ENCODE measurements around the gene TMPRSS12.
"Not testable (repeated sequence)": the region's sequence is repeated elsewhere in the genome, so short reads cannot be mapped to it uniquely, and the experiment has no call there.

Gene TMPRSS12

GRCh38 chr12:50806176-50806575 lies 36.5 kb upstream of the TMPRSS12 start:
- Histone ChIP-seq H3K9ac (ENCODE audit: low read length) (no peak overlapping the region), H3K9me2 (ENCODE audit: low read depth, low read length) (no peaks in the 10 kb centered on the region), H3K27me3 (ENCODE audit: insufficient read depth, low read length) (no peaks in the 10 kb centered on the region), H3K79me2 (ENCODE audit: insufficient read depth, low read length) (no peaks in the 10 kb centered on the region), H3K27ac (ENCODE audit: low read depth, low read length, poor library complexity, severe bottlenecking) (no peak overlapping the region), H3K9me3 (ENCODE audit: low read length) (no peaks in the 10 kb centered on the region), H3F3A (ENCODE audit: insufficient read depth, low read length) (no peaks in the 10 kb centered on the region), H3K36me3 (ENCODE audit: insufficient read depth, low read length) (peaks cover 12% of the 10 kb centered on the region), H4K20me1 (ENCODE audit: insufficient read depth, low read length) (no peaks in the 10 kb centered on the region), H3K4me2 (ENCODE audit: low read length) (no peak overlapping the region), H2AFZ (ENCODE audit: low read length) (no peak overlapping the region), H3K4me1 (ENCODE audit: insufficient read depth, low read length, severe bottlenecking) (no peaks in the 10 kb centered on the region), H3K4me3 (ENCODE audit: low read depth, low read length, poor library complexity, severe bottlenecking) (no peak overlapping the region)
- TF ChIP-seq EZH2 (IDR thresholded peaks at IDR 0.05; ENCODE audit: borderline replicate concordance, low read length) = no peak
- TF ChIP-seq, protein P1, sequence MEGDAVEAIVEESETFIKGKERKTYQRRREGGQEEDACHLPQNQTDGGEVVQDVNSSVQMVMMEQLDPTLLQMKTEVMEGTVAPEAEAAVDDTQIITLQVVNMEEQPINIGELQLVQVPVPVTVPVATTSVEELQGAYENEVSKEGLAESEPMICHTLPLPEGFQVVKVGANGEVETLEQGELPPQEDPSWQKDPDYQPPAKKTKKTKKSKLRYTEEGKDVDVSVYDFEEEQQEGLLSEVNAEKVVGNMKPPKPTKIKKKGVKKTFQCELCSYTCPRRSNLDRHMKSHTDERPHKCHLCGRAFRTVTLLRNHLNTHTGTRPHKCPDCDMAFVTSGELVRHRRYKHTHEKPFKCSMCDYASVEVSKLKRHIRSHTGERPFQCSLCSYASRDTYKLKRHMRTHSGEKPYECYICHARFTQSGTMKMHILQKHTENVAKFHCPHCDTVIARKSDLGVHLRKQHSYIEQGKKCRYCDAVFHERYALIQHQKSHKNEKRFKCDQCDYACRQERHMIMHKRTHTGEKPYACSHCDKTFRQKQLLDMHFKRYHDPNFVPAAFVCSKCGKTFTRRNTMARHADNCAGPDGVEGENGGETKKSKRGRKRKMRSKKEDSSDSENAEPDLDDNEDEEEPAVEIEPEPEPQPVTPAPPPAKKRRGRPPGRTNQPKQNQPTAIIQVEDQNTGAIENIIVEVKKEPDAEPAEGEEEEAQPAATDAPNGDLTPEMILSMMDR (IDR thresholded peaks at IDR 0.05; ENCODE audit: low read length) = no peak

GRCh38 chr12:50809131-50809530 lies 33.6 kb upstream of the TMPRSS12 start:
- not testable (repeated sequence) for H3K79me2 ChIP-seq (ENCODE audit: insufficient read depth, low read length); H3K9ac ChIP-seq (ENCODE audit: low read length); H4K20me1 ChIP-seq (ENCODE audit: insufficient read depth, low read length); H2AFZ ChIP-seq (ENCODE audit: low read length); H3K9me3 ChIP-seq (ENCODE audit: low read length); H3K27ac ChIP-seq (ENCODE audit: low read depth, low read length, poor library complexity, severe bottlenecking); H3K9me2 ChIP-seq (ENCODE audit: low read depth, low read length); H3F3A ChIP-seq (ENCODE audit: insufficient read depth, low read length); H3K27me3 ChIP-seq (ENCODE audit: insufficient read depth, low read length); H3K4me2 ChIP-seq (ENCODE audit: low read length); H3K4me1 ChIP-seq (ENCODE audit: insufficient read depth, low read length, severe bottlenecking); H3K4me3 ChIP-seq (ENCODE audit: low read depth, low read length, poor library complexity, severe bottlenecking)
- H3K36me3 ChIP-seq (ENCODE audit: insufficient read depth, low read length) = peaks cover 23% of the 10 kb centered on the region

DNA sequence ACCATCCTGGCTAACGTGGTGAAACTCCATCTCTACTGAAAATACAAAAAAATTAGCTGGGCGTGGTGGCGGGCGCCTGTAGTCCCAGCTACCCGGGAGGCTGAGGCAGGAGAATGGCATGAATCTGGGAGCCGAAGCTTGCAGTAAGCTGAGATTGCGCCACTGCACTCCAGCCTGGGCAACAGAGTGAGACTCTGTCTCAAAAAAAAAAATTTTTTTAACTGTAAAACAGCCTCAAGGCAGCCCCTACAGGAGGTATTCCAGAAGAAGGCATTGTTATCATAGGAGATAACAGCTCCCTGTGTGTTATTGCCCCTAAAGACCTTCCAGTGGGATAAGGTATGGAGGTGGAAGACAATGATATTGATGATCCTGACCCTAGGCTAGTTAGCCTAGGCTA lies 27.8 kb upstream of the TMPRSS12 start:
- H3K9me2 ChIP-seq (ENCODE audit: low read depth, low read length); H3K79me2 ChIP-seq (ENCODE audit: insufficient read depth, low read length); H3K9me3 ChIP-seq (ENCODE audit: low read length); H2AFZ ChIP-seq (ENCODE audit: low read length); H4K20me1 ChIP-seq (ENCODE audit: insufficient read depth, low read length); H3K27ac ChIP-seq (ENCODE audit: low read depth, low read length, poor library complexity, severe bottlenecking); H3F3A ChIP-seq (ENCODE audit: insufficient read depth, low read length); H3K4me2 ChIP-seq (ENCODE audit: low read length); H3K27me3 ChIP-seq (ENCODE audit: insufficient read depth, low read length); H3K4me1 ChIP-seq (ENCODE audit: insufficient read depth, low read length, severe bottlenecking); H3K9ac ChIP-seq (ENCODE audit: low read length); H3K4me3 ChIP-seq (ENCODE audit: low read depth, low read length, poor library complexity, severe bottlenecking): not testable (repeated sequence)
- H3K36me3 ChIP-seq (ENCODE audit: insufficient read depth, low read length) = peaks cover 57% of the 10 kb centered on the region

DNA sequence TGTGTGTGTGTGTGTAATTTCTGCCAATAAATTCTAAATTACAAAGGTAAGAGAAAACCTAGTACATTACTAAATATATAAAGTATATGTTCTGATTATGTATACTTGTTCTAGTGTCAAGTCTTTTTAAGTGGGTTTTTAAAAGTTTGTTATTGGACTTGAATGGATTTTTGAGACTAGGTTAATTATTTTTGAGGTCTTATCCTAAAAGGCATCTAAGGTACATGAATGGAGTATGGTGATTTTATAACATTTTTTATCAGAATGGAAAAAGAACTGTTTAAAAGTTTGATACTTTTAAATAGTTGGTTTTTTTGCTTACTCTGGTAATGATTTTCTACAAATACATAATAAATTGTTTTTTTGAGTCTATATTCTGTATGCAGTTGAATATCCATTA lies 22.5 kb upstream of the TMPRSS12 start:
- no peak for TF ChIP-seq EZH2 (IDR thresholded peaks at IDR 0.05; ENCODE audit: borderline replicate concordance, low read length)
- Histone ChIP-seq H3K9ac (ENCODE audit: low read length) (no peak overlapping the region), H3K4me2 (ENCODE audit: low read length) (no peak overlapping the region), H3F3A (ENCODE audit: insufficient read depth, low read length) (no peaks in the 10 kb centered on the region), H3K79me2 (ENCODE audit: insufficient read depth, low read length) (no peaks in the 10 kb centered on the region), H3K9me2 (ENCODE audit: low read depth, low read length) (no peaks in the 10 kb centered on the region), H3K9me3 (ENCODE audit: low read length) (no peaks in the 10 kb centered on the region), H3K4me1 (ENCODE audit: insufficient read depth, low read length, severe bottlenecking) (peaks cover 5% of the 10 kb centered on the region), H3K4me3 (ENCODE audit: low read depth, low read length, poor library complexity, severe bottlenecking) (no peak overlapping the region), H3K36me3 (ENCODE audit: insufficient read depth, low read length) (peaks cover 32% of the 10 kb centered on the region), H3K27me3 (ENCODE audit: insufficient read depth, low read length) (no peaks in the 10 kb centered on the region), H4K20me1 (ENCODE audit: insufficient read depth, low read length) (no peaks in the 10 kb centered on the region), H3K27ac (ENCODE audit: low read depth, low read length, poor library complexity, severe bottlenecking) (no peak overlapping the region), H2AFZ (ENCODE audit: low read length) (no peak overlapping the region)

- H4K20me1 ChIP-seq (ENCODE audit: insufficient read depth, low read length) = no peaks in the 10 kb centered on the region
- H3F3A ChIP-seq (ENCODE audit: insufficient read depth, low read length) = no peaks in the 10 kb centered on the region
- H3K9me3 ChIP-seq (ENCODE audit: low read length) = no peaks in the 10 kb centered on the region
- H3K36me3 ChIP-seq (ENCODE audit: insufficient read depth, low read length) = peaks cover 13% of the 10 kb centered on the region; the same call in 1 of the 2 replicates
- no peak overlapping the region for H2AFZ ChIP-seq (ENCODE audit: low read length)
- no peaks in the 10 kb centered on the region for H3K79me2 ChIP-seq (ENCODE audit: insufficient read depth, low read length)
- H3K4me2 ChIP-seq (ENCODE audit: low read length) = no peak overlapping the region
- no peak overlapping the region for H3K9ac ChIP-seq (ENCODE audit: low read length)
- H3K27me3 ChIP-seq (ENCODE audit: insufficient read depth, low read length) = no peaks in the 10 kb centered on the region
- no peak overlapping the region for H3K27ac ChIP-seq (ENCODE audit: low read depth, low read length, poor library complexity, severe bottlenecking)
- peaks cover 12% of the 10 kb centered on the region for H3K4me1 ChIP-seq (ENCODE audit: insufficient read depth, low read length, severe bottlenecking)
- TF ChIP-seq, protein P1 (IDR thresholded peaks at IDR 0.05; ENCODE audit: low read length) = no peak
- no peak for TF ChIP-seq EZH2 (IDR thresholded peaks at IDR 0.05; ENCODE audit: borderline replicate concordance, low read length)
- H3K4me3 ChIP-seq (ENCODE audit: low read depth, low read length, poor library complexity, severe bottlenecking) = no peak overlapping the region
- H3K9me2 ChIP-seq (ENCODE audit: low read depth, low read length) = no peaks in the 10 kb centered on the region
These were observed 20.6 kb upstream of the TMPRSS12 start for GRCh38 chr12:50822082-50822481.

- not testable (repeated sequence) for H2AFZ ChIP-seq (ENCODE audit: low read length); H3K36me3 ChIP-seq (ENCODE audit: insufficient read depth, low read length); H3K9me2 ChIP-seq (ENCODE audit: low read depth, low read length); H3K27me3 ChIP-seq (ENCODE audit: insufficient read depth, low read length); H3F3A ChIP-seq (ENCODE audit: insufficient read depth, low read length); H4K20me1 ChIP-seq (ENCODE audit: insufficient read depth, low read length); H3K4me2 ChIP-seq (ENCODE audit: low read length); H3K79me2 ChIP-seq (ENCODE audit: insufficient read depth, low read length); H3K27ac ChIP-seq (ENCODE audit: low read depth, low read length, poor library complexity, severe bottlenecking); H3K9ac ChIP-seq (ENCODE audit: low read length); H3K4me3 ChIP-seq (ENCODE audit: low read depth, low read length, poor library complexity, severe bottlenecking); H3K9me3 ChIP-seq (ENCODE audit: low read length)
- H3K4me1 ChIP-seq (ENCODE audit: insufficient read depth, low read length, severe bottlenecking) = peaks cover 12% of the 10 kb centered on the region
These were observed 19.0 kb upstream of the TMPRSS12 start for GRCh38 chr12:50823724-50824123.

Measured in OCI-LY1 (cell line).